H9 (cell line): ENCODE measurements around the gene HSD11B1L. TPM values are rescaled to one million over a fixed set of nuclear protein-coding genes. Genes with fewer than 3 reads are reported as not detected.

Source experiments
- DNase-seq: peaks from one replicate; pipeline ENCODE4 v3.0.0-alpha.2; 2017
- H2AFZ ChIP-seq: one replicate; pipeline ENCODE4 v1.6.1; 2013; ENCODE audit warnings: mild to moderate bottlenecking, low read length, control low read depth, moderate library complexity
- H2AK5ac ChIP-seq: 2 replicates; pipeline ENCODE4 v1.6.1; 2013; ENCODE audit warnings: low read length, control low read depth, mixed read lengths; ENCODE audit not compliant: insufficient read length
- H2BK120ac ChIP-seq: one replicate; pipeline ENCODE4 v1.6.1; 2013; ENCODE audit warnings: low read depth, mild to moderate bottlenecking, low read length, control low read depth, inconsistent platforms; ENCODE audit not compliant: poor library complexity, severe bottlenecking
- H2BK12ac ChIP-seq: 2 replicates; pipeline ENCODE4 v1.6.1; 2013; ENCODE audit warnings: low read length, control low read depth, mixed read lengths, low read depth; ENCODE audit not compliant: insufficient read length
- H2BK15ac ChIP-seq: 2 replicates; pipeline ENCODE4 v1.6.1; 2013; ENCODE audit warnings: low read depth, low read length, control low read depth
- H2BK20ac ChIP-seq: one replicate; pipeline ENCODE4 v1.6.1; 2013; ENCODE audit warnings: low read depth, mild to moderate bottlenecking, low read length, control low read depth, inconsistent platforms; ENCODE audit not compliant: poor library complexity, severe bottlenecking
- H2BK5ac ChIP-seq: 2 replicates; pipeline ENCODE4 v1.6.1; 2013; ENCODE audit warnings: low read length, control low read depth, mixed read lengths; ENCODE audit not compliant: insufficient read length
- H3K14ac ChIP-seq: 2 replicates; pipeline ENCODE4 v1.6.1; 2013; ENCODE audit warnings: low read length, control low read depth; ENCODE audit not compliant: insufficient read depth
- H3K18ac ChIP-seq: 2 replicates; pipeline ENCODE4 v1.6.1; 2013; ENCODE audit warnings: low read depth, mild to moderate bottlenecking, mixed read lengths, low read length, control low read depth; ENCODE audit not compliant: insufficient read length
- H3K23ac ChIP-seq: 2 replicates; pipeline ENCODE4 v1.6.1; 2013; ENCODE audit warnings: low read length, control low read depth, mixed read lengths, low read depth; ENCODE audit not compliant: insufficient read length
- H3K23me2 ChIP-seq: 2 replicates; pipeline ENCODE4 v1.6.1; 2013; ENCODE audit warnings: low read depth, mild to moderate bottlenecking, mixed read lengths, low read length, control low read depth; ENCODE audit not compliant: insufficient read length, poor library complexity, severe bottlenecking
- H3K27ac ChIP-seq: 2 replicates; pipeline ENCODE4 v1.5.1; 2013; ENCODE audit warnings: low read length, control low read depth, mixed read lengths, low read depth; ENCODE audit not compliant: insufficient read length
- H3K27me3 ChIP-seq: 2 replicates; pipeline ENCODE4 v1.6.1; 2013; ENCODE audit warnings: low read length, control low read depth, inconsistent platforms; ENCODE audit not compliant: insufficient read depth
- H3K4ac ChIP-seq: 2 replicates; pipeline ENCODE4 v1.6.1; 2013; ENCODE audit warnings: low read depth, mild to moderate bottlenecking, control low read depth, inconsistent platforms, low read length, moderate library complexity
- H3K4me1 ChIP-seq: 2 replicates; pipeline ENCODE4 v1.6.1; 2013; ENCODE audit warnings: low read length, control low read depth, inconsistent platforms; ENCODE audit not compliant: insufficient read depth
- H3K4me2 ChIP-seq: 2 replicates; pipeline ENCODE4 v1.6.1; 2013; ENCODE audit warnings: low read length, control low read depth, mixed read lengths; ENCODE audit not compliant: insufficient read length, insufficient read depth
- H3K56ac ChIP-seq: 2 replicates; pipeline ENCODE4 v1.6.1; 2013; ENCODE audit warnings: low read depth, mild to moderate bottlenecking, mixed read lengths, low read length, control low read depth; ENCODE audit not compliant: insufficient read length
- H3K79me1 ChIP-seq: 2 replicates; pipeline ENCODE4 v1.6.1; 2013; ENCODE audit warnings: low read depth, mild to moderate bottlenecking, moderate library complexity, low read length, control low read depth, inconsistent platforms; ENCODE audit not compliant: insufficient read depth, poor library complexity, severe bottlenecking
- H3K79me2 ChIP-seq: 2 replicates; pipeline ENCODE4 v1.6.1; 2013; ENCODE audit warnings: low read length, control low read depth, inconsistent platforms; ENCODE audit not compliant: insufficient read depth
- H3K9ac ChIP-seq: 2 replicates; pipeline ENCODE4 v1.6.1; 2013; ENCODE audit warnings: low read length, control low read depth, mixed read lengths; ENCODE audit not compliant: insufficient read length; ENCODE audit errors: extremely low read depth
- H3K9me3 ChIP-seq: one replicate; pipeline ENCODE4 v1.6.1; 2013; ENCODE audit warnings: low read depth, low read length, inconsistent platforms; ENCODE audit not compliant: control insufficient read depth
- H3T11ph ChIP-seq: one replicate; pipeline ENCODE4 v1.6.1; 2013; ENCODE audit warnings: mild to moderate bottlenecking, low read length, control low read depth, inconsistent platforms
- H4K20me1 ChIP-seq: one replicate; pipeline ENCODE4 v1.6.1; 2013; ENCODE audit not compliant: control insufficient read depth, insufficient read length, insufficient read depth
- H4K5ac ChIP-seq: 2 replicates; pipeline ENCODE4 v1.6.1; 2013; ENCODE audit warnings: low read depth, mild to moderate bottlenecking, mixed read lengths, low read length, control low read depth; ENCODE audit not compliant: insufficient read length
- H4K8ac ChIP-seq: replicated peaks from 2 replicates; pipeline ENCODE4 v1.6.1; 2013; ENCODE audit warnings: low read length, control low read depth, mixed read lengths, low read depth; ENCODE audit not compliant: insufficient read length
- H4K91ac ChIP-seq: 2 replicates; pipeline ENCODE4 v1.6.1; 2013; ENCODE audit warnings: low read depth, mild to moderate bottlenecking, moderate library complexity, mixed read lengths, low read length, control low read depth; ENCODE audit not compliant: insufficient read length
- H3K27ac Mint-ChIP-seq, 3 experiments: 2 replicates in 2 of 3; 3 replicates in 1 of 3; pipeline ENCODE4 v1.8.0; 2020 to 2021; ENCODE audit warnings: mixed read lengths in 3 of 3, mild to moderate bottlenecking in 1 of 3, moderate library complexity in 1 of 3
- H3K27me3 Mint-ChIP-seq: 2 replicates; pipeline ENCODE4 v1.8.0; 2021; ENCODE audit warnings: low read depth, mild to moderate bottlenecking, moderate library complexity, mixed read lengths
- H3K36me3 Mint-ChIP-seq, 3 experiments: 2 replicates in 2 of 3; 3 replicates in 1 of 3; pipeline ENCODE4 v1.8.0; 2020 to 2021; ENCODE audit warnings: low read depth in 3 of 3, mixed read lengths in 3 of 3; ENCODE audit not compliant: insufficient read depth in 1 of 3
- H3K4me1 Mint-ChIP-seq, 2 experiments: 2 replicates each; pipeline ENCODE4 v1.8.0; 2020; ENCODE audit warnings: mixed read lengths in 2 of 2
- H3K4me3 Mint-ChIP-seq, 2 experiments: 2 replicates in 1 of 2; 3 replicates in 1 of 2; pipeline ENCODE4 v1.8.0; 2020 to 2021; ENCODE audit warnings: mild to moderate bottlenecking in 2 of 2, mixed read lengths in 2 of 2, moderate library complexity in 1 of 2
- H3K9me3 Mint-ChIP-seq, 2 experiments: 2 replicates in 1 of 2; 3 replicates in 1 of 2; pipeline ENCODE4 v1.8.0; 2020; ENCODE audit warnings: mild to moderate bottlenecking in 2 of 2, mixed read lengths in 2 of 2, moderate library complexity in 1 of 2
- WGBS: extraction: QIAGEN DNeasy Blood & Tissue Kit; methylation state at CpG from one replicate; pipeline ENCODE4 v1.1.7; 2013; ENCODE audit warnings: missing lambda C conversion rate, low lambda C conversion rate, mixed read lengths; ENCODE audit not compliant: insufficient read length; ENCODE audit errors: extremely low coverage; 5-methylcytosine and 5-hydroxymethylcytosine counted together
- total RNA-seq: library from RNA; stranded (reverse); gene quantifications from 2 replicates; pipeline ENCODE4 v1.2.1, GENCODE V29; 2021
- TF ChIP-seq, protein P1 (sequence below): fragments of 200-600 bp; sonication (generic); conservative IDR thresholded peaks from 3 replicates; pipeline ENCODE4 v1.8.0; 2021; ENCODE audit warnings: antibody characterized with exemption, mild to moderate bottlenecking

The HSD11B1L gene
- total RNA-seq, 1 experiment from 2014 or later: 9.3 TPM

DNA sequence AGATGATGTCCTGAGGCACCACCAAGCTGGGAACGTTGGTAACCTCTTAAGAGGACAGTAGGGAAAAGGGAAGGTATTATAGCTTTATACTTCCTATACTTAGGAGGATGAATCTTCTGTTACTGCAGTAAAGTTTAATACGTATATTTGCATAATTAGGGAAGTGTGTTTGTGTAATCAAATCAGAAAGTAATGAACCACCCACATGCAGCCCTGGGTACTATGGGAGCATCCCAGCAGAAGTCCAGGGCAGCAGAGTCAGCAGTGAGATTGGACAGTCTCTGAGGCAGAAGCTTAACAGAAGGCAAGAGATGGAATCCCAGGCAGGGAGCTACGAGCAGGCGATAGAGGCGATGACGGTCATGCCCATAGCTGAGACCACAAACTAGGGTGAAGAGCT is 45.4 kb upstream of the HSD11B1L start:
- no peak overlapping the region for H2BK12ac ChIP-seq
- peaks cover 16% of the 10 kb centered on the region for H3K79me1 ChIP-seq
- no peak overlapping the region for H2BK15ac ChIP-seq
- no peak overlapping the region for H2BK120ac ChIP-seq
- no peak overlapping the region for H4K5ac ChIP-seq
- H2BK5ac ChIP-seq: no peak overlapping the region
- no peaks in the 10 kb centered on the region for H3K27me3 ChIP-seq
- no peaks in the 10 kb centered on the region for H3K4me1 ChIP-seq
- Mint-ChIP-seq H3K36me3 (peaks cover 3 to 31% (median 27%) of the 10 kb centered on the region in 3 experiments; a peak in 5 of 7 replicates), H3K27me3 (no peaks in the 10 kb centered on the region), H3K27ac (peak overlapping the region in 2 of 3 experiments; percentile 44 to 71; a peak in 4 of 7 replicates), H3K9me3 (no peaks in the 10 kb centered on the region), H3K4me3 (no peak overlapping the region), H3K4me1 (peaks cover 0 to 2% of the 10 kb centered on the region in 2 experiments; a peak in 3 of 4 replicates)
- H3K9ac ChIP-seq: no peak overlapping the region
- H4K91ac ChIP-seq: no peak overlapping the region
- no peak overlapping the region for H3K4me2 ChIP-seq
- WGBS: no CpG with 5 or more reads among the region's 6 CpGs
- no peak for DNase-seq
- H3K4ac ChIP-seq: no peak overlapping the region
- H3K18ac ChIP-seq: no peak overlapping the region
- TF ChIP-seq, protein P1, sequence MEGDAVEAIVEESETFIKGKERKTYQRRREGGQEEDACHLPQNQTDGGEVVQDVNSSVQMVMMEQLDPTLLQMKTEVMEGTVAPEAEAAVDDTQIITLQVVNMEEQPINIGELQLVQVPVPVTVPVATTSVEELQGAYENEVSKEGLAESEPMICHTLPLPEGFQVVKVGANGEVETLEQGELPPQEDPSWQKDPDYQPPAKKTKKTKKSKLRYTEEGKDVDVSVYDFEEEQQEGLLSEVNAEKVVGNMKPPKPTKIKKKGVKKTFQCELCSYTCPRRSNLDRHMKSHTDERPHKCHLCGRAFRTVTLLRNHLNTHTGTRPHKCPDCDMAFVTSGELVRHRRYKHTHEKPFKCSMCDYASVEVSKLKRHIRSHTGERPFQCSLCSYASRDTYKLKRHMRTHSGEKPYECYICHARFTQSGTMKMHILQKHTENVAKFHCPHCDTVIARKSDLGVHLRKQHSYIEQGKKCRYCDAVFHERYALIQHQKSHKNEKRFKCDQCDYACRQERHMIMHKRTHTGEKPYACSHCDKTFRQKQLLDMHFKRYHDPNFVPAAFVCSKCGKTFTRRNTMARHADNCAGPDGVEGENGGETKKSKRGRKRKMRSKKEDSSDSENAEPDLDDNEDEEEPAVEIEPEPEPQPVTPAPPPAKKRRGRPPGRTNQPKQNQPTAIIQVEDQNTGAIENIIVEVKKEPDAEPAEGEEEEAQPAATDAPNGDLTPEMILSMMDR: no peak
- H3K79me2 ChIP-seq: peaks cover 36% of the 10 kb centered on the region; the same call in 1 of the 2 replicates
- H3K23ac ChIP-seq: no peak overlapping the region
- no peak overlapping the region for H3K14ac ChIP-seq
- no peak overlapping the region for H2AK5ac ChIP-seq
- no peak overlapping the region for H2AFZ ChIP-seq
- H4K20me1 ChIP-seq: no peaks in the 10 kb centered on the region
- no peak overlapping the region for H4K8ac ChIP-seq
- H3K56ac ChIP-seq: no peak overlapping the region
- no peak overlapping the region for H3T11ph ChIP-seq
- H3K27ac ChIP-seq: no peak overlapping the region
- H3K9me3 ChIP-seq: no peaks in the 10 kb centered on the region
- H2BK20ac ChIP-seq: no peak overlapping the region
- no peaks in the 10 kb centered on the region for H3K23me2 ChIP-seq
